Dermis microvascular lymphatic vessel endothelial cell (primary cell): ENCODE data around the gene EDRF1. TPM values are rescaled to one million over a fixed set of nuclear protein-coding genes. Genes with fewer than 3 reads are reported as not detected.

ENCODE experiments used
- DNase-seq, 2 donors: peaks; one replicate each; pipeline versions ENCODE4 v3.0.0 to v3.0.0-alpha.2; 2010; ENCODE audit warnings: low read depth in 2 of 2
- total RNA-seq: library from RNA; depleted of rRNA; stranded (reverse); fragments of >200 nt; gene quantifications from 2 replicates; pipeline ENCODE4 v1.2.1, GENCODE V29; 2014

EDRF1 gene
- total RNA-seq, 1 donor from 2014 or later = 12.5 TPM

- DNase-seq = peak in 1 of 2 donors; percentile 9
Observed at GRCh38 chr10:125762692-125763648, 43.5 kb downstream of the EDRF1 start.

- DNase-seq = no peak
Observed at GRCh38 chr10:125765835-125766234, 46.3 kb downstream of the EDRF1 start.

- no peak for DNase-seq
Observed at GRCh38 chr10:125766511-125766910, 47.0 kb downstream of the EDRF1 start.

- DNase-seq = peak in 1 of 2 donors; percentile 12
Observed at GRCh38 chr10:125768219-125768855, 48.8 kb downstream of the EDRF1 start.

GRCh38 chr10:125769175-125769574, 49.7 kb downstream of the EDRF1 start:
- no peak for DNase-seq

- no peak for DNase-seq
Observed at GRCh38 chr10:125770844-125771243, 51.3 kb downstream of the EDRF1 start.

- DNase-seq = no peak
Observed at GRCh38 chr10:125772112-125772863, 52.8 kb downstream of the EDRF1 start.

- DNase-seq = no peak
Observed at GRCh38 chr10:125772864-125773180, 53.3 kb downstream of the EDRF1 start.

GRCh38 chr10:125773687-125774543, 54.4 kb downstream of the EDRF1 start:
- peak in 1 of 2 donors; percentile 24 for DNase-seq

GRCh38 chr10:125774581-125775191, 55.2 kb downstream of the EDRF1 start:
- no peak for DNase-seq

- DNase-seq = no peak
Observed at GRCh38 chr10:125775491-125776106, 56.1 kb downstream of the EDRF1 start, which contains the start of gene MMP21. MMP21 (minus strand) TSS chr10:125775821; CDS start chr10:125775821, 0 bp downstream.

- no peak for DNase-seq
Observed at GRCh38 chr10:125777806-125778205, 58.3 kb downstream of the EDRF1 start.

GRCh38 chr10:125778556-125778955, 59.0 kb downstream of the EDRF1 start:
- no peak for DNase-seq

- DNase-seq = no peak
Observed at GRCh38 chr10:125779403-125780327, 60.2 kb downstream of the EDRF1 start.

GRCh38 chr10:125781374-125781773, 61.9 kb downstream of the EDRF1 start:
- DNase-seq = no peak

GRCh38 chr10:125782054-125782453, 62.5 kb downstream of the EDRF1 start:
- DNase-seq = no peak

- no peak for DNase-seq
Observed at GRCh38 chr10:125782616-125783015, 63.1 kb downstream of the EDRF1 start.

- DNase-seq = no peak
Observed at GRCh38 chr10:125783408-125783807, 63.9 kb downstream of the EDRF1 start.

GRCh38 chr10:125783957-125784356, 64.4 kb downstream of the EDRF1 start:
- no peak for DNase-seq
